MM.1S (cell line): ENCODE results near the gene PSMB5.

Experiments
- DNase-seq: peaks from one replicate; pipeline ENCODE4 v3.0.0-alpha.2; 2015
- H2AFZ ChIP-seq: fragments of 300-600 bp; sonication (generic); 2 replicates; pipeline ENCODE4 v1.6.0; 2016; ENCODE audit warnings: antibody characterized with exemption, low read length
- H3F3A ChIP-seq: fragments of 300-600 bp; sonication (generic); 2 replicates; pipeline ENCODE4 v1.6.1; 2016; ENCODE audit warnings: mild to moderate bottlenecking, antibody characterized with exemption, low read length, moderate library complexity, mixed read lengths; ENCODE audit not compliant: insufficient read depth
- H3K27ac ChIP-seq: fragments of 300-600 bp; sonication (generic); 2 replicates; pipeline ENCODE4 v1.5.1; 2016; ENCODE audit warnings: mild to moderate bottlenecking, low read length
- H3K27me3 ChIP-seq: fragments of 300-600 bp; sonication (generic); replicated peaks from 2 replicates; pipeline ENCODE4 v1.6.0; 2016; ENCODE audit warnings: low read length; ENCODE audit not compliant: insufficient read depth
- H3K36me3 ChIP-seq: fragments of 300-600 bp; sonication (generic); replicated peaks from 2 replicates; pipeline ENCODE4 v1.6.1; 2016; ENCODE audit warnings: mild to moderate bottlenecking, low read length, mixed read lengths; ENCODE audit not compliant: insufficient read depth
- H3K4me1 ChIP-seq: fragments of 300-600 bp; sonication (generic); 2 replicates; pipeline ENCODE4 v1.6.1; 2016; ENCODE audit warnings: low read length, mixed read lengths
- H3K4me2 ChIP-seq: fragments of 300-600 bp; sonication (generic); 2 replicates; pipeline ENCODE4 v1.6.0; 2016; ENCODE audit warnings: low read depth, low read length
- H3K4me3 ChIP-seq: fragments of 300-600 bp; sonication (generic); 2 replicates; pipeline ENCODE4 v1.5.1; 2016; ENCODE audit warnings: low read length, mixed read lengths
- H3K79me2 ChIP-seq: fragments of 300-600 bp; sonication (generic); 2 replicates; pipeline ENCODE4 v1.6.1; 2016; ENCODE audit warnings: mixed run types, low read length, mixed read lengths
- H3K9ac ChIP-seq: fragments of 300-600 bp; sonication (generic); 2 replicates; pipeline ENCODE4 v1.6.1; 2016; ENCODE audit warnings: low read length, mixed read lengths
- H3K9me2 ChIP-seq: fragments of 300-600 bp; sonication (generic); replicated peaks from 2 replicates; pipeline ENCODE4 v1.6.1; 2016; ENCODE audit warnings: mild to moderate bottlenecking, low read length, mixed read lengths; ENCODE audit not compliant: insufficient read depth
- H3K9me3 ChIP-seq: fragments of 300-600 bp; sonication (generic); replicated peaks from 2 replicates; pipeline ENCODE4 v1.6.1; 2016; ENCODE audit warnings: mild to moderate bottlenecking, low read length, mixed read lengths; ENCODE audit not compliant: insufficient read depth
- H4K20me1 ChIP-seq: fragments of 300-600 bp; sonication (generic); 2 replicates; pipeline ENCODE4 v1.6.1; 2016; ENCODE audit warnings: mild to moderate bottlenecking, low read length, moderate library complexity, mixed read lengths; ENCODE audit not compliant: insufficient read depth
- CTCF ChIP-seq: fragments of 300-600 bp; sonication (generic); IDR thresholded peaks from 2 replicates; pipeline ENCODE4 v1.5.1; 2016; ENCODE audit warnings: antibody characterized with exemption, low read length, mixed read lengths
- EZH2 ChIP-seq: fragments of 300-600 bp; sonication (generic); optimal IDR thresholded peaks from 2 replicates; pipeline ENCODE3; 2017; ENCODE audit warnings: low read depth, mild to moderate bottlenecking, antibody characterized with exemption, low read length, mixed read lengths
- EZH2phosphoT487 ChIP-seq: fragments of 300-600 bp; sonication (generic); IDR thresholded peaks from 2 replicates; pipeline ENCODE4 v1.6.1; 2018; ENCODE audit warnings: antibody characterized with exemption, low read length

PSMB5 gene

GRCh38 chr14:23074906-23075305 lies 40.2 kb upstream of the PSMB5 start:
- Histone ChIP-seq H3K9me3 (no peaks in the 10 kb centered on the region), H3F3A (no peaks in the 10 kb centered on the region), H3K9ac (no peak overlapping the region), H3K27ac (no peak overlapping the region), H2AFZ (no peak overlapping the region), H3K4me3 (no peak overlapping the region), H4K20me1 (no peaks in the 10 kb centered on the region), H3K27me3 (no peaks in the 10 kb centered on the region), H3K4me2 (no peak overlapping the region), H3K4me1 (peaks cover 7% of the 10 kb centered on the region; the same call in 1 of the 2 replicates), H3K79me2 (peaks cover 12% of the 10 kb centered on the region), H3K36me3 (no peaks in the 10 kb centered on the region; the same call in 1 of the 2 replicates), H3K9me2 (no peaks in the 10 kb centered on the region)
- no peak for TF ChIP-seq EZH2phosphoT487
- no peak for TF ChIP-seq CTCF
- no peak for TF ChIP-seq EZH2
- no peak for DNase-seq

- Histone ChIP-seq H3F3A (no peaks in the 10 kb centered on the region), H3K27me3 (no peaks in the 10 kb centered on the region), H4K20me1 (no peaks in the 10 kb centered on the region), H3K9me2 (no peaks in the 10 kb centered on the region), H3K27ac (peak overlapping the region; percentile 10; the same call in 1 of the 2 replicates), H3K9me3 (no peaks in the 10 kb centered on the region), H3K4me2 (peak overlapping the region; percentile 72; the same call in 1 of the 2 replicates), H2AFZ (no peak overlapping the region), H3K36me3 (no peaks in the 10 kb centered on the region; the same call in 1 of the 2 replicates), H3K4me3 (no peak overlapping the region), H3K4me1 (peaks cover 7% of the 10 kb centered on the region; the same call in 1 of the 2 replicates), H3K9ac (peak overlapping the region; percentile 83; the same call in 1 of the 2 replicates), H3K79me2 (peaks cover 26% of the 10 kb centered on the region)
- no peak for DNase-seq
- no peak for TF ChIP-seq EZH2phosphoT487
- no peak for TF ChIP-seq CTCF
- TF ChIP-seq EZH2: no peak
Observed at GRCh38 chr14:23071921-23072539, 37.3 kb upstream of the PSMB5 start.

GRCh38 chr14:23071244-23071920 lies 36.7 kb upstream of the PSMB5 start:
- Histone ChIP-seq H2AFZ (peak overlapping the region; percentile 51; the same call in 1 of the 2 replicates), H3F3A (no peaks in the 10 kb centered on the region), H3K9ac (peak overlapping the region; percentile 83), H3K27ac (peak overlapping the region; percentile 10; the same call in 1 of the 2 replicates), H3K4me2 (peak overlapping the region; percentile 72; the same call in 1 of the 2 replicates), H3K36me3 (no peaks in the 10 kb centered on the region; the same call in 1 of the 2 replicates), H3K4me3 (peak overlapping the region; percentile 78), H3K79me2 (peaks cover 26% of the 10 kb centered on the region), H3K27me3 (no peaks in the 10 kb centered on the region), H3K4me1 (peaks cover 7% of the 10 kb centered on the region; the same call in 1 of the 2 replicates), H4K20me1 (no peaks in the 10 kb centered on the region), H3K9me3 (no peaks in the 10 kb centered on the region), H3K9me2 (no peaks in the 10 kb centered on the region)
- peak; percentile 60 for DNase-seq
- no peak for TF ChIP-seq EZH2
- TF ChIP-seq EZH2phosphoT487: no peak
- TF ChIP-seq CTCF: no peak
